OCI-LY1 (cell line): ENCODE data around the gene BCKDK.

ENCODE experiments used
- CTCF ChIP-seq: fragments of 200-600 bp; sonication (generic), shearing (Covaris generic); IDR thresholded peaks from 2 replicates; pipeline ENCODE4 v1.5.1; 2017; ENCODE audit warnings: mild to moderate bottlenecking, antibody characterized with exemption, low read length, moderate library complexity, mixed read lengths
- EZH2 ChIP-seq: fragments of 200-600 bp; sonication (generic), shearing (Covaris generic); IDR thresholded peaks from 2 replicates; pipeline ENCODE4 v1.8.0; 2017; ENCODE audit warnings: borderline replicate concordance, mixed run types, mild to moderate bottlenecking, antibody characterized with exemption, low read length, moderate library complexity, mixed read lengths

- TF ChIP-seq EZH2 (no peak), CTCF (no peak)
Measured at GRCh38 chr16:31129568-31130335, 21.6 kb downstream of the BCKDK start.
